GM21390 (cell line): Measurements from ENCODE around the gene CRYBG2.
"Not testable (repeated sequence)": the region's sequence is repeated elsewhere in the genome, so short reads cannot be mapped to it uniquely, and the experiment has no call there.

ENCODE experiments used
- ATAC-seq: cut with Tn5 transposase; IDR thresholded peaks from one replicate; pipeline ENCODE4 v1.9.1; 2021; ENCODE audit not compliant: unreplicated experiment

CRYBG2 gene, protein sequence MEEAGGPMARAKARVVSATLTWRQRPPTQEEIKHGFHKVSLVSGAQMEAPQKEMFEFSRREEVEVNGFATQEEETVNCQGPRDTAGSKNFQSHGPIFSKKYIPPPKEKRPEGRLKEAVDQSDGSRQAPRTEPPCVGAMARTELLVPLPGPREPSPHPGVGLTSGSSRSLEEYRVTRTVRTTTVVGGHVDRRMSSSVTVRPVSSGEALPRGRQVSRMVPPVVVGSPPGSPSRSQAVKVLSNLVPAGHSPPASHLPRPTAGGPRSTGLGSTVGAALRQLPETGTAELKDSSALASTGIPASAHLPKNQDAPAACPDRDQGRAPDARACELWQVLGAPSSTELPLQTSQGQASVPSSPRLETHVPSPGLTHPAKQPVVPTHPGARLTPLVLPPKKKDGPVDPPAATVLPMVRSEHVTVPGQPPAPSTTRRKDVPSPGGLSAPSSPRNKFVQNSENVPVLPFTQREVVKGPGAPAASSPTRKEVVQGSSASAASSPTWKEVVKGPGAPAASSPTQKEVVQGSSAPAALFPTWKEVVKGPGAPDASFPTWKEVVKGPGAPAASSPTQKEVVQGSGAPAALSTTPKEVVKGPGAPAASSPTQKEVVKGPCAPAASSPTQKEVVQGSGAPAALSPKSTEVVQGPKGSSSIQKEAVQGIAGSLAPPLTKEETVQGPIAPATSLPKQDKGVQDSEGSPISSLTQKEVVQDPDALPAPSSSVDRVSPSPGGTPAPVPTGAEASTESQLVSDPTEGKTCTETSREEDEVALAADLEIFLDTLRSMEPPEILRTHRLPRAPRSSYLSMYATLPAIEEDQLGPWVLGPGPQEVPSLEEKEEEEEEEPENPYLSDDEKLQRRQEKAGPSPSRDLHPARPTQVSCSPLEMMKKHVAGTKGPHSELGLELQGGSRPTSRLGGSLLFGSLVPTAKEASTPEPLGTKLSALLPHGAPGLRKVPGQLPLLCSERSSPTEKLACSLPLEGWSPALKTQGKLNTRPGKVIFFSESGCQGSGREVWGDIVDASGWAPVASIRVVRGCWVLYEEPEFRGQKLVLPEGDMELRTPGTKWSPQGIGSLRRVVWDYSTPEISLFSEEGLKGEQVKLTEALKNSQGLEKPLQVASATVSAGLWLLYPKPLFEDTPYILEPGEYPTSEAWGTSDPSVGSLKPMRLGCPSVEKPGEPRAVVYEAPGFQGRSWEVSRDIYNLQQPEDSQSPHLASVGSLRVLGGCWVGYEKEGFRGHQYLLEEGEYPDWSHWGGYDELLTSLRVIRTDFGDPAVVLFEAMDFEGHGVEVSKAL (N-terminal part only)

DNA sequence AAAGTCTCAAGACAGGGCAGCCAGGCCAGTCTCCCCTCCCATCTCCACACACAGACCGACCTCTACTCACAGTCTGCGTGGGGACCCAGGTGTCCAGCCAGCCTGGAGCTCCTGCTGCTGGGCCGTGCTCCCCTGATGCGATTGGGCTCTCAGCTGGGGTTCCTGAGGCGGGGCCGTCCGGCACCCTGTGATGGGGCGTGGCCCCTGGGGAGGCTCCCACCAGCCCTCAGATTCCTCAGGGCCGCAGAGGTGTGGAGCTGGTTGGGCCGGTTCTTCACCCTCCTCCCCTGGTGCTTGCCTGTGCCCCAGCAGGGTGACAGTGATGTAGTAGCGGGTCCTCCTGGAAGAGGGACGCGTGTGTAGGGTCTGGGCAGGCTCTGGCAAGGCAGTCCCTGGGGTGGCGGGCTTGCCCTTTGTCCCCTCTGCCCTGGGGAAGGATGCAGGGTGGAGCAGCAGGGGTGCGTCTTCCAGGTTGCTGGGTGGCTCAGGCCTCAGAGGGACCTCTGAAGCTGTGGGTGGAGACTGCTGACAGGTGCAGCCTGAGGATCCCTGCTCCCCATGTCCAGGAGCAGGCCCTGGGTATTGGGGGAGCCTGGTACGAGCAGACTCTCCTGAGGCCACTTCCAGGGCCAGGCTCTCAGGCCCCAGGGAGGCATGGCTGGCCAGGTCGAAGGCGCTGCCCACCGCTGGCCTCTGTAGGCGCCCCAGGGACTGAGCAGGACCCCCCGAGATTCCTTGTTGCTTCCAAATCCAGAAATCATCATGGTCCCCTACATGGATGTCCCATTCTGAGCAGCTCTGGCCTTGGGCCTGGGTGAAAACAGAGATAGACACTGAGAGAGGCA lies at the start of gene CRYBG2:
TSS of gene CRYBG2 (minus strand) at position 155 of the 845 bp plus-strand sequence. CDS start 7,473 bp downstream, outside the sequence.
- ATAC-seq = no peak

DNA sequence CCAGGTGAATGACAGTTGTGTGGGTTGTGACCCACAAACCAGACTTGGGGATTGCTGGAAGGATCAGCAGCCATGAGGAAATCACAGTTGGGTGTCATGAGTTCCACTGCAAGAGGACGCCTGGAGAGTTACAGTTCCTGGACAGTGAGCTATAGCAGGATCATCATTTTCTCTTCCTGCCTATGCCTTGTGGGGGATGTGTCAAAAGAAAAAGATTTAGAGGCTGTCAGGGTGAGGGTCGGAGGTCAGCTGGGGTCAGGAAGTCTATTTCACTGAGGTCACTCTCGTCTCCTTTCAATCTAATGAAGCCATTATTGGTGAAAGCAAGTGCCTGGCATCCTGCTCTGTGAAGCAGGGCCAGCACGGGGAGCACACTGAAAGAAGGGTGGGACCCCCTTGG lies 49.7 kb upstream of the CRYBG2 start:
- no peak for ATAC-seq

DNA sequence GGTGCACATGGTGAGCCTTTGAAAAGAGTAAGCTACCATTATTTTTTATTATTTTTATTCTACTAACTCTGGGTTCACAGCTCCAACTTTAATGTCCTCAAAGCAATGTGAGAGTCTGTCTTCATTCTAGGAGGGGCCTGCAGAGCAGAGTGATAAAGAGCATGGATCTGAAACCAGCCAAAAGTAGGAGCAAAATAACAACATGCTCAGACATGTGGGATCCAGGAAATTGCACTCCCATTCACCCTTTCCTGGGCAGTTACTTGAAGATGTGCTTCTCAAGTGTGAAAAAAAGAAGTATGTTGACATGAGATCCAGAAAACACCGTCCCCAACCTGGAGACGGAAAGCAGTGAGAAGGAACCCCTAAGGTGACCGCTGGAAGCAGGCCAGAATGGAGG lies 48.0 kb upstream of the CRYBG2 start:
- ATAC-seq = no peak

DNA sequence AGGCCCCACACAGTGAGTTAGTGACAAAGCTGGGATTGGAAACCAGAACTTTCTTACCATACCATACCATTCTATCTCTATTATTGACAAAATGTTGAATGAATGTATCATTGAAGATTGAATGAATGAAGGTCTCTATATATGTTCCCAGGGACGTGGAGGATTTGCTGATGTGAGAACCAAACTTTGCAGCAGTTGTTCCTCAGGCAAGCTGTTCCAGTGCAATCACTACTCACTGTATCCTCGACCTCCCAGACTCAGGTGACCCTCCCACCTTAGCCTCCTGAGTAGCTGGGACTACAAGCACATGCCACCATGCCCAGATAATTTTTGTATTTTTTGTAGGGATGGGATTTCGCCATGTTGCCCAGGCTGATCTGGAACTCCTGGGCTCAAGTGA lies 45.1 kb upstream of the CRYBG2 start:
- no peak for ATAC-seq

DNA sequence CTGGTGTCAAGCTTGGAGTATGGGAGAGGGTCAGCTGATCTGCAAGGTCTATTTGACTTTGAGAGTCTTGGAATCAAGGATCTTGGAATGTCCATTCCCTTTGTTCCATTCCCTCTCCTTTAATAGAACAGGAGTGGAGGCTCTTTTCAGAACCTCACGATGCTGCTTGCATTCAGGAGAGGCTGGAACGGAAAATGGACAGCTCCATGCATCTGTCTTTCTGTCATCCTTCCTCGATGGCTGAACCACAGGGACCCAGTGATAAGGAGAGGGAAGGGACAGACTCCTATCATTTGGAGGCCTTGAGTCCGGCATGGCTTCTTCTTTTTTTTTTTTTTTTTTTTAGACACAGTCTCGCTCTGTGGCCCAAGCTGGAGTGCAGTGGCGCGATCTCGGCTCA lies 41.8 kb upstream of the CRYBG2 start:
- ATAC-seq = no peak

DNA sequence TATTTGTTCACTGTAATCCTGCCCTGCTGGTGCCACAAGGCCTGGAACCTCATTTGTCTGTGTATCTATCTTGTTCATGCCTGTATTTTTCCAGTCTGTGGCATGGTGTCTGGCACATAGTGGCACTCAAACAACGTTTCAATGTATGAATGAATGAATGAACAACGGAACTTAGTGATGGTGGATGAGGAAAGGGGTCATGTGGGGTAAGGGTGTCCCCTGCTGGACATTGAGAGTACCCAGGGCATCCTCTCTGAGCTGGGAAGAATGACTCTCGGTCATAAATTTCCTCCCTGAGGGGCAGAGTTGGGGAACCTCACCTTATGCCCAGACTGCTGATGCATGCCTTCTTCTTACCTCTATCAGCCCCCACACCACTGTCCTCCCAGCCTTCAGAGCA lies 37.5 kb upstream of the CRYBG2 start:
- ATAC-seq = no peak

DNA sequence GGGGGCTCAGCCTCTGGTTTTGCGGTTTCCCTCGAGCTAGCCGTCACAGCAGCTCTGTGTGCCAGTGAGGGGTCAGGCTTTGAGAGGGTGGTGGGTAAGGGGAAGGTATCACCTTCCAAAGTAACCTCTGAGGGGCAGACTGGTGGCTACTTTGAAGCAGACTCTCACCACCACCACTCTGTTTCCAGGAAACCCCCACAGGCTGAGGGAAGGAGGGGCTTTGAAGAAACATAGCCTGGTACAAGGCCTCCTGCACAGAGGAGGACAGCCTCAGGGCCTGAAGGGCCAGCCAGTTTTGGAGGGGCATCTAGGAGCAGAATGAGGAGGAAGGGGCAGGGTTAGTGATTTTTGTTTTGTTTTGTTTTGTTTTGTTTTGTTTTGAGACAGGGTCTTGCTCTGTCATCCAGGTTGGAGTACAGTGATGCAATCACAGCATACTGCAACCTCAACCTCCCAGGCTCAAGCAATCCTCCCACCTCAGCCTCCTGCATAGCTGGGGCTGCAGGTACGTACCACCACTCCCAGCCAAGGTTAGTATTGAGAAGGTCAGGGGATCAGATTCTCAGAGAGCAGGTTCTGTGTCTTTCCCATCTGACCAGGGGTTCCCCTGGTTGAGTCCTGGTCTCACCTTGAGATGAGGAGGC lies 35.8 kb upstream of the CRYBG2 start:
- no peak for ATAC-seq

DNA sequence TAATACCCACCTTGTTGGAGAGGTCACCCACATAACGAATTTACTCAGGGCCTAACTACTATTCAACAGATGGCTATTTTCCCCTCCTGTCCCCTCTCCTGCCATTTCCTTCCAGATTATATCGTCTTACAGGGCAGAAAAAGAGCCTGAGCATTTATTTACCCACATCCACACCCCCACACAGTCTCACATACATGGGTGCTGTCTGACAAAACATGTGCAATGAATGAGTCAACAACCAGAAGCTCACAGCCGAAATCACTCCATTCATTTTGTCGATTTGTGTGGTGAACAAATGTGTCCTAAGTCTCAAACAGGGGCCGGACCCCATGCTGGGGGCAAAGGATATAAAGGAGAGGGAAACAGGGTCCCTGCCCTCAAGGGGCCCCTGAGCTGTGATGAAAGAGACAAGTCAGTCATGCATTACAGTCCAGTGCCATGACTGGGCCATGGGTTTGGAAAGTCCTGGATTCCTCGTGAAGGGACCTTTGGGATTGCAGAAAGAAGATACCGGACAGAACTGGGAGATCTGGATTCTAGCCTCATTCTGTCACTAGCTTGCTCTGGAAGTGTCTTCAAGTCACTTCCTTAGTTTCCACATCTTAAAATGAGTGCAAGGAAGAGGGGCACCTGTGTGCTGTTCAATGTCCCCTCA lies 35.0 kb upstream of the CRYBG2 start:
- ATAC-seq = no peak

DNA sequence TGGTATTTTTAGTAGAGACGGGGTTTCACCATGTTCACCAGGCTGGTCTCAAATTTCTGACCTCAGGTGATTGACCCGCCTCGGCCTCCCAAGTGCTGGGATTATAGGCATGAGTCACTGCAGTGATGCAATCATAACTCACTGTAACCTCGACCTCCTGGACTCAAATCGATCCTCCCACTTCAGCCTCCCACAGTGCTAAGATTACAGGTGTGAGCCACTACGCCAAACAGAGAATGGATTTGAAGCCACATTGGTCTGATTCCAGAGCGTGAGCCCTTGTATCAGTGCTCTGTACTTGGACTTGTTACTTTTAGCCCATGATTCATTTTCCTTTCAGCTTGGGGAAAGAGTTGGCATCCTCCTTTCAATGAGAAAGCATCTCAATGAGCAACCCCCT lies 33.5 kb upstream of the CRYBG2 start:
- ATAC-seq = no peak

DNA sequence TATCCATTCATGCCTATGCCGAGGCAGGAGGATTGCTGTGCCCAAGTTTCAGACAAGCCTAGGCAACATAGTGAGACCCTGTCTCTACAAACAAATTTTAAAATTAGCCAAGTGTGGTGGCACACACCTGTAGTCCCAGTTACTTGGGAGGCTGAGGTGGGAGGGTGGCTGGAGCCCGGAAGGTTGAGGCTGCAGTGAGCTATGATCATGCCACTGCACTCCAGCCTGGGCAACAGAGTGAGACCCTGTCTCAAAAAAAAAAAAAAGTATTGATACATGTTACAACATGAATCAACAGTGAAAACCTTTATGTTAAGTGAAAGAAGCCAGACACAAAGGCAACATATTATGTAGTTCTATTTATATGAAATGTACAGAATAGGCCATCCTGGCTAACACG lies 31.1 kb upstream of the CRYBG2 start:
- not testable (repeated sequence) for ATAC-seq

DNA sequence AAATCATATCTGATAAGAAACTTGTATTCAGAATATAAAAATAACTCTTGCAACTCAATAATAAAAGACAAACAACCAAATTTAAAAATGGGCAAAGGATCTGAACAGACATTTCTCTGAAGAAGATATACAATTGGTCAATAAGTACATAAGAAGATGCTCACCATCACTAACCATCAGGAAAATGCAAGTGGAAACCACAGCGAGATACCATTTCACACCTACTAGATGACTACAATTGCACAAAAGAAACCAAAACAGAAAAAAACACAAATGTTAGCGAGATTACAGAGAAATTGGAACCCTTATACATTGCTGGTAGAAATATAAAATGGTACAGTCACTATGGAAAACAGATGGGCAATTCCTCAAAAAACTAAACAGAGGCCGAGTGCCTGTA lies 30.1 kb upstream of the CRYBG2 start:
- ATAC-seq = no peak

DNA sequence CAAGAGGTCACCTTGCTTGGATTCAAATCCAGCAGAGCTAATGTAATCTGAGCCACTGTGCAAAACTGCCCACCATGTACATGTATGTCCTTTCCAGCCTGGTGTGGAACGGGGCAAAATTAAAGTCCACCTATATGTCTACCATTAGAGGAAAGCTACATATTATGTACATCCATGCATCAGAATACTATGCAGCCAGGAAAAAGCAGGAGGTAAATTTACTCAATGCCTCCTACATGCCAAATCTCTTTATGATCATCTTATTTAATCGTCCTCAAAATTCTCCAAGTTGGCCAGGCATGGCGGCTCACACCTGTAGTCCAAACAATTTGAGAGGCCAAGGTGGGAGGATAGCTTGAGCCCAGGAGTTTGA lies 24.9 kb upstream of the CRYBG2 start:
- ATAC-seq = no peak

DNA sequence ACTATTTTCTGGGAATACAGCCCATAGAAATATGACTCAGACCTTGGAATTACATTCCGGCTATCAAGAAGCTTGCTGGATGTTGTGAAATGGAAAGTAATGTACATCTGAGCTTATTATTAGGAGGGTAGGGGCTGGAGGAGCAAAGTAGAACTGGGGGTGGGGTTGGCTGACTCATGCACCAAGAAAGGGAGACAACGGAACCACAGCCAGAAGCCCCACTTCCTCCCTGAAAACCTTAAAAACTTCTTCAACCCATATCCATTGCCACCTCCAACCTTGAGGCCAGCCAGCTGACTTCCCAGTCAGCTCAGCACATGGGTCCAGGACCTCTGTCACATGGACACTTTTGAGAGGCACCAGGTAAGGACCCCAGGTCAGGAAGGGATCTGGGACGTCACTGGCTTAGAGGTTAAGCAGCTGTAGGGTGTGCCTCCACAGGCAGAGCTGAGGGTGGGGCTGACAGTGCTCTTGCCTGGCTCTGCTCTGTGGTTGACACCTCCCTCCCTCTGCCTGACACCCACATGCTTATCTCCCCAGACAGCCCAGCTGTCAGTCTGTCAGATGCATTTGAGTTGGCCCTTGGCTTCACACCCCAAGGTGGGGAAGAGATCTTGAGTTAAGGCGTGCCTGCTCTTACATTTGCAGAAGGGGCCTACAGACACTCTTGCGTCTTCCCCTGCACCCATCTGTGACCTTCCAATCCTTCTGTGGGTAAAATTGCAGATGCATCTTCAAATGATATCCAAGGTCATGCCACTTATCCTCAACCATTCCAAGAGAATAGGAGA lies 24.4 kb upstream of the CRYBG2 start:
- peak; percentile 88 for ATAC-seq

DNA sequence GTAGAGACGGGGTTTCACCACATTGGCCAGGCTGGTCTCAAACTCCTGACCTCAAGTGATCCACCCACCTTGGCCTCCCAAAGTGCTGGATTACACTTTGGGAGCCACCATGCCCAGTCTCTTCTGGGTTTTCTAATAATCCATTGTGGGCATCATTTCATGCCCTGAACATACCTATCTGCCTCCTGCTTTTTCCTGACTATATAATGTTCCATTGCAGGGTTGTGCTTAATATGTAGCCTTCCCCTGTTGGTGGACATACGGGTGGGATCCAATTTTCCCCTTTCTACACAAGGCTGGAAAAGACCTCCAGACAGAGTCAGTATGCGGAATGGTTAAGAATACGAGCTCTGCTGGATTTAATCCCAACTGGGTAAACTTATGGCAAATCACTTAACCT lies 22.1 kb upstream of the CRYBG2 start:
- ATAC-seq = no peak

DNA sequence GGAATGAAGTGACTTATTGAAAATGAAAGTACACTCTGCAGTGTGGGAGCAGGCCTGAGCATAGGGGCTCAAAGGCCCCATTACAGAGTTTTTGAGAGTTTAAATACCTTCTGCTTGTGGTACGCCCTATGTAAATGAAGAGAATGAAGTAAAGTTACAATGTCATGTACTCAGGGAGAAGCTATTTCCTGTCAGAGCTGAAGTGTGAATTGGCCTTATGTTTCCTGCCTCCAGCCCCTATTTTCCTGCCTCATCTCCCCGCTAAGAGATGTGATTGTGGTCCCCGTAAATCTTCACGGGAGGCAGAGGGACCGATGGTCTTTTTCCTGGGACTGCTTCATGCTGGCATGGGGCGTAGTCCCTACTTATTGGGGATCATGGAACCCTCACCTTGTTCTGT lies 21.2 kb upstream of the CRYBG2 start:
- no peak for ATAC-seq

DNA sequence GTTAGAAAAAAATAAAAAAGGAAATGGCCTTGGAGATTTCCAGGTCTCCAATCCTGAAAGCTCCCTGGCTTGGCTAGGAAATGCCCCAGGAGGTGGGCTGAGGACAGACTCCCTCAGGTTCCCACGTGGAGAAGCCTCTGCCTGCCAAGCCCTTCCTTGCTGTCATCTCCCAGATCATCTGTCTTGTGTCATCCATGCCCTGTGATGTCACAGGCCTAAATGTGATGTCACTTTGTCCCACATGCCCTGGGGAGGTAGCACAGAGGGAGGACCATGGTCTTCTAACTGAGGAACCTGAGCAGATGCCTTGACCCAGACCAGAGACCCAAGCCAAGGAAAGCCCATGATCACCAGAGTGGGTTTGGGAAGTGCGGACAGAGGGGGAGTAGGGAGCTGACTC lies 20.4 kb upstream of the CRYBG2 start:
- ATAC-seq = not testable (repeated sequence)

DNA sequence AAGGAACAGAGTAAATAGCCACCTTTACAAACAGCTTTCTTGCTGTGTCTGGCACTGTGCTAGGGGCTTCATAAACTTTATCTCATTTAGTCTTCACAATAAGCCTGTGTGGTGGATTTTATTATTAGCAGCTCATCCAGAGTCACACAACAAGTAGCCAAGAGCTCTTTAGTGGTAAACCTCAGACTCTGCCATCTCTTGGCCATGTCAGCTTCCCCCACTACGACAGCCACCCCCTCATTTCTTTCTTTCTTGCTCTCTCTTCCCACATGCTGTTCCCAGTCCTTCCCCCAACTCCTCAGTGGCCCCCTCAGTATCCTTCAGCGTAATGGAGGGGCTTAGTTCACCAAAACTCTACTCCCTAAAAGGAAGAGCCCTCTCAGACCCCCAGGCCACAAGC lies 19.9 kb upstream of the CRYBG2 start:
- ATAC-seq = no peak

DNA sequence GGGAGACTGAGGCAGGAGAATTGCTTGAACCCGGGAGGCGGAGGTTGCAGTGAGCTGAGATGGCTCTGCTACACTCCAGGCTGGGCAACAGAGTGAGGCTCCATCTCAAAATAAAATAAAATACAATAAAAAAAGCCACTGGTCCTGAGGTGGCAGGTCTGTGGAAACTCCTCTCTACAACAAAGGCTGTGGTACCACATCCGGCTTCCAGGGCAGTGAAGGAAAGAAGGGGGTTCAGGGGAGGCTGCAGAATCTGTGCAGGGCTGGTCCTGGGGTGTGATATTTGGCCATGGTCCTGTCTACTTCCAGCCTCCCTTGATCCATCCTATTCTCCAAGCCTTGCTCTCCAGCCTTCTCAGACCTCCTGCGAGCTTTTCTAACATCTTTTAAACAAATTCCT lies 19.4 kb upstream of the CRYBG2 start:
- no peak for ATAC-seq

DNA sequence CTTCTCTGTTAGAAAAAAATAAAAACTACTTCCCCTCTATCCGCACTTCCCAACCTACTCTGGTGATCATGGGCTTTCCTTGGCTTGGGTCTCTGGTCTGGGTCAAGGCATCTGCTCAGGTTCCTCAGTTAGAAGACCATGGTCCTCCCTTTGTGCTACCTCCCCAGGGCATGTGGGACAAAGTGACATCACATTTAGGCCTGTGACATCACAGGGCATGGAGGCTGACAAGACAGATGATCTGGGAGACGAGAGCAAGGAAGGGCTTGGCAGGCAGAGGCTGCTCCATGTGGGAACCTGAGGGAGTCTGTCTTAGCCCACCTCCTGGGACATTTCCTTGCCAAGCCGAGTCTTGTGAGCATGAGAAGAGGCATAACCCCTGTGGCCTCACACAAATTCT lies 18.7 kb upstream of the CRYBG2 start, which contains the start of gene ZNF683:
TSS of gene ZNF683 (minus strand) at position 140 of the 400 bp plus-strand sequence. CDS start 4,179 bp downstream, outside the sequence.
- not testable (repeated sequence) for ATAC-seq
